Bronchial epithelial cell (primary cell): ENCODE measurements around the gene CTSC. TPM values are rescaled to one million over a fixed set of nuclear protein-coding genes. Genes with fewer than 3 reads are reported as not detected.

Experiments used
- DNase-seq: peaks from one replicate; pipeline ENCODE4 v3.0.0-alpha.2; 2010; ENCODE audit warnings: low read depth
- FAIRE-seq: peaks from 2 replicates; lab custom pipeline; 2011; peaks lifted over from hg19 to GRCh38; lab: Jason Lieb, UNC
- H3K27me3 ChIP-seq: 2 replicates; pipeline ENCODE4 v1.5.1; 2011; ENCODE audit warnings: low read length; ENCODE audit not compliant: control insufficient read depth, insufficient read depth
- H3K36me3 ChIP-seq: 2 replicates; pipeline ENCODE4 v1.5.1; 2011; ENCODE audit warnings: low read length; ENCODE audit not compliant: control insufficient read depth, insufficient read depth
- H3K4me3 ChIP-seq: 2 replicates; pipeline ENCODE4 v1.5.1; 2011; ENCODE audit warnings: mild to moderate bottlenecking, low read depth, low read length, control low read depth
- total RNA-seq: library from RNA; depleted of rRNA; stranded (reverse); fragments of >200 nt; gene quantifications from 2 replicates; pipeline ENCODE4 v1.2.1, GENCODE V29; 2014
- TF ChIP-seq, protein P1 (sequence below): IDR thresholded peaks from 2 replicates; pipeline ENCODE4 v1.5.1; 2011; ENCODE audit warnings: mild to moderate bottlenecking, moderate library complexity, low read length, control low read depth, inconsistent platforms; ENCODE audit not compliant: insufficient read depth, severe bottlenecking

The CTSC gene
- total RNA-seq, 1 donor from 2014 or later = 80.8 TPM

DNA sequence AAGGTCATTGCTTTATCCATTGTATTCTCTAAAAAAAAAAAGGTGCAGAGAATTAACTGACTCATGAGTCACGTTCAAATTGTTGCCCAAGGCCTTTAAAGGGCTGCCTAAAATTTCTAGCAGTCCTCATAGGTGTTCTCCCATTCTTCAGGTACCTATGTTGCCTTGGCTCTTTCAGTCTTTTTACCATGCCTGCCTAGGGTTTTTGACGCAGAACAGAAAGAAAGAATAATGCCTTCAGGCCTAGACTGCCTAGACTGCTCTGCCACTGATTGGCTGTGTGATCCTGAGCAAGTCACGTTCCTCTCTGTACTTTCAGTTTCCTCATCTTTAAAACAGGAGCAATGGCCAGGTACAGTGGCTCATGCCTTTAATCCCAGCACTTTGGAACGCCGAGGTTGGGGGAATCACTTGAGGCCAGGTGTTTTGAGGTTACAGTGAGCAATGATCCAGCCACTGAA lies 21.5 kb downstream of the CTSC start:
- no peaks in the 10 kb centered on the region for H3K36me3 ChIP-seq
- H3K4me3 ChIP-seq = no peak overlapping the region
- DNase-seq (peak; percentile 59), FAIRE-seq (no peak)
- TF ChIP-seq, protein P1, sequence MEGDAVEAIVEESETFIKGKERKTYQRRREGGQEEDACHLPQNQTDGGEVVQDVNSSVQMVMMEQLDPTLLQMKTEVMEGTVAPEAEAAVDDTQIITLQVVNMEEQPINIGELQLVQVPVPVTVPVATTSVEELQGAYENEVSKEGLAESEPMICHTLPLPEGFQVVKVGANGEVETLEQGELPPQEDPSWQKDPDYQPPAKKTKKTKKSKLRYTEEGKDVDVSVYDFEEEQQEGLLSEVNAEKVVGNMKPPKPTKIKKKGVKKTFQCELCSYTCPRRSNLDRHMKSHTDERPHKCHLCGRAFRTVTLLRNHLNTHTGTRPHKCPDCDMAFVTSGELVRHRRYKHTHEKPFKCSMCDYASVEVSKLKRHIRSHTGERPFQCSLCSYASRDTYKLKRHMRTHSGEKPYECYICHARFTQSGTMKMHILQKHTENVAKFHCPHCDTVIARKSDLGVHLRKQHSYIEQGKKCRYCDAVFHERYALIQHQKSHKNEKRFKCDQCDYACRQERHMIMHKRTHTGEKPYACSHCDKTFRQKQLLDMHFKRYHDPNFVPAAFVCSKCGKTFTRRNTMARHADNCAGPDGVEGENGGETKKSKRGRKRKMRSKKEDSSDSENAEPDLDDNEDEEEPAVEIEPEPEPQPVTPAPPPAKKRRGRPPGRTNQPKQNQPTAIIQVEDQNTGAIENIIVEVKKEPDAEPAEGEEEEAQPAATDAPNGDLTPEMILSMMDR = no peak
- H3K27me3 ChIP-seq = no peaks in the 10 kb centered on the region

DNA sequence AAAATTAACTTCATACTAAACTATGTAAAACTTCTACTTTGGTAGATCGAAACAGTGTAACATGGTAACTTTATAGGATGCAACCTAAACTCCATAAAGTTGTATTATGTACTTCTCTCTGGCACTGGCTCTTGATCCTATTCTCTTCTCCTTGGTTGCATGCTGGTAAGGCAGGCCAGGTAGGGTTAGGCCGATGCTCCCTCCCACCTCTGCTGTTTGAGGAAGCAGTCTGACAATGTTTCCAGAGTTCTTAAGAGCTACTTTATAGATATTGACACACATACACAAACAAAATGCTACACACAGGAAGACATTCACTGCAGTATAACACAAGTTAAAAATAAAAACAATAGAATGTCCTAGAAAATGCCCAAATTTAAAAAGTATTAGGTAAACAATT lies 22.5 kb downstream of the CTSC start:
- no peak overlapping the region for H3K4me3 ChIP-seq

GRCh38 chr11:88313441-88313840 lies 24.1 kb downstream of the CTSC start:
- TF ChIP-seq, protein P1 = no peak
- Histone ChIP-seq H3K27me3 (no peaks in the 10 kb centered on the region), H3K36me3 (no peaks in the 10 kb centered on the region), H3K4me3 (no peak overlapping the region)
- FAIRE-seq = no peak
- peak; percentile 62 for DNase-seq

More for the DNA sequence above, 22.5 kb downstream of the CTSC start:
- Histone ChIP-seq H3K36me3 (no peaks in the 10 kb centered on the region), H3K27me3 (no peaks in the 10 kb centered on the region)
- TF ChIP-seq, protein P1 = no peak
- no peak for FAIRE-seq
- no peak for DNase-seq

GRCh38 chr11:88312628-88313027 lies 24.9 kb downstream of the CTSC start:
- H3K36me3 ChIP-seq = no peaks in the 10 kb centered on the region
- TF ChIP-seq, protein P1 = no peak
- no peak overlapping the region for H3K4me3 ChIP-seq
- no peaks in the 10 kb centered on the region for H3K27me3 ChIP-seq
- no peak for DNase-seq
- FAIRE-seq = no peak

DNA sequence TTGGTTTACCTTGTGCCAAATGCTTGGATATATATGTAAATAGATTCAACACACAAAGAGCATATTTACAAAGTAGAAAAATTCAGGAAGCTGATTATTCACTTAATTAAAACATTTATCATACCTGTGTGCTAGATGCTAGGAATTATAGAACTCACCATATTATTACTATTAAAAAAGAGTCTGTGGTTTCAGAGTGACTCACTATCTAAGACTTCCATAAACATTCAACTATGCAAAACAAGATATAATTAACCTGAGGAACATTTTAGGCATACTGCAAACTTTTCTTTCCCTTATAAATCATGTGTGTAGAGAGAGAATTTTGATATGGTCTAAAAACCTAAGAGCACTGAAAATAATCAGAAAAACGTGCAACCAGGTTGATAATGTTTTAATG lies 27.3 kb downstream of the CTSC start:
- H3K36me3 ChIP-seq = peaks cover 2% of the 10 kb centered on the region
- TF ChIP-seq, protein P1 = no peak
- no peaks in the 10 kb centered on the region for H3K27me3 ChIP-seq
- DNase-seq = peak; percentile 48
- no peak for FAIRE-seq
- H3K4me3 ChIP-seq = no peak overlapping the region

- DNase-seq (no peak), FAIRE-seq (no peak)
- Histone ChIP-seq H3K27me3 (no peaks in the 10 kb centered on the region), H3K36me3 (peaks cover 3% of the 10 kb centered on the region), H3K4me3 (no peak overlapping the region)
- TF ChIP-seq, protein P1 = no peak
Measured at GRCh38 chr11:88308576-88308975, 29.0 kb downstream of the CTSC start.
